Left lung (tissue), 10 donors: ENCODE measurements around the gene MBTPS1. TPM values are rescaled to one million over a fixed set of nuclear protein-coding genes. Genes with fewer than 3 reads are reported as not detected.

Source experiments
- ATAC-seq: fragments of 200-7000 bp; cut with Tn5 transposase; one replicate; pipeline ENCODE4 v1.9.1; 2020; ENCODE audit warnings: moderate library complexity
- DNase-seq, 4 donors: peaks; one replicate each; pipeline ENCODE4 v3.0.0-alpha.2; 2013 to 2020
- H3K27ac ChIP-seq, 2 donors: fragments of 200-600 bp; sonication (generic) in 1 of 2; one replicate each; pipeline versions ENCODE4 v1.5.0 to v1.8.0; 2020 to 2021
- H3K27me3 ChIP-seq, 2 donors: fragments of 200-600 bp; sonication (generic) in 1 of 2; one replicate each; pipeline versions ENCODE4 v1.5.0 to v1.8.0; 2020 to 2021
- H3K36me3 ChIP-seq, 2 donors: fragments of 200-600 bp; sonication (generic) in 1 of 2; one replicate each; pipeline versions ENCODE4 v1.5.0 to v1.8.0; 2020 to 2021
- H3K4me1 ChIP-seq, 2 donors: fragments of 200-600 bp; one replicate each; pipeline ENCODE4 v1.8.0; 2021
- H3K4me3 ChIP-seq, 2 donors: fragments of 200-600 bp; sonication (generic) in 1 of 2; one replicate each; pipeline versions ENCODE4 v1.5.0 to v1.8.0; 2020 to 2021; ENCODE audit warnings: mild to moderate bottlenecking in 1 of 2
- H3K9me3 ChIP-seq, 2 donors: fragments of 200-600 bp; sonication (generic) in 1 of 2; one replicate each; pipeline versions ENCODE4 v1.5.0 to v1.8.0; 2020 to 2021
- CTCF ChIP-seq, 2 donors: fragments of 200-600 bp; sonication (generic) in 1 of 2; IDR thresholded peaks; one replicate each; pipeline versions ENCODE4 v1.5.0 to v1.8.0; 2021; ENCODE audit warnings: antibody characterized with exemption in 2 of 2
- intact Hi-C, 2 donors: fragments of 100-400 bp; cut with DNase I; formaldehyde crosslinking; loops; one replicate each; pipeline versions ENCODE4 v1.11.2 to v1.14.2; 2022
- polyA plus RNA-seq, 6 donors: library from polyadenylated mRNA; unstranded; fragments of 120-200 nt; gene quantifications; one replicate each; pipeline ENCODE4 v1.2.1, GENCODE V29; 2013; ENCODE audit not compliant: insufficient read length in 6 of 6
- total RNA-seq, 2 donors: library from RNA; stranded (reverse); fragmentation: NEBNext Ultra II Directional; extraction: Animal tissue kit (Norgen Biotek cat#: 25700); gene quantifications; one replicate each; pipeline ENCODE4 v1.2.1, GENCODE V29; 2021
- donor health status: DM: no; HTN: yes; CAD: no.
- donor health status: DM: no; HTN: no; CAD: no.

Gene MBTPS1
- total and polyA plus RNA-seq, 8 donors: 86.4 to 121 (median 116) TPM

DNA sequence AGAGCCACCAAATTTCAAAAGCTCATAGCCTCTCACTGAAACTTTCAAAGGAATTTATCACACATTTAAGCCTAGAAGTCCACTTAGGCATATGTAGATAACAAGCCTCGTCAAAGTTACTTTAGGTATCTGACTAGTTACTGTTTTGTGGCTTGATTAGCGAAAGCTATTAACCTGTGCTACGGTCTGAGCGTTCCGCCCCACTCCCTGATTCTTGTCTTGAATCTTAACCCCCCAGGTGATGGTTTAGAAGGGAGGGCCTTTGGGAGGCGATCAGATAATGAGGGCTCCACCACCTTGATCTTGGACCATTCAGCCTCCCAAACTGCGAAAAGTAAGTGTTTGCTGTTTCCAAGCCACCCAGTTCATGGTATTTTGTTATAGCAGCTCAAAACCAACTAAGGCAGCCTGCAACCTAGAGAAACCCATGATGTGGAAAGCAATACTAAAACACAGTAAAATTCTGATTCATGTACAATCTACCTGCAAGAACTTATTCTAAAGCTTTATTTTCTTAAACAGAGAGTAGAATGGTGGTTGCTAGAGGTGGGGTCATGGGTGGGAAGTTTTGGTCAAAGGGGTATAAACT, 21.1 kb upstream of the MBTPS1 start:
- TF ChIP-seq CTCF (IDR thresholded peaks at IDR 0.05): no peak
- Histone ChIP-seq H3K4me1 (peaks cover 0 to 10% of the 10 kb centered on the region in 2 donors), H3K27ac (peak overlapping the region in 1 of 2 donors; percentile 77), H3K36me3 (no peaks in the 10 kb centered on the region), H3K4me3 (no peak overlapping the region), H3K9me3 (no peaks in the 10 kb centered on the region), H3K27me3 (no peaks in the 10 kb centered on the region)
- ATAC-seq (no peak), DNase-seq (no peak)
- intact Hi-C loops: no loop called here

DNA sequence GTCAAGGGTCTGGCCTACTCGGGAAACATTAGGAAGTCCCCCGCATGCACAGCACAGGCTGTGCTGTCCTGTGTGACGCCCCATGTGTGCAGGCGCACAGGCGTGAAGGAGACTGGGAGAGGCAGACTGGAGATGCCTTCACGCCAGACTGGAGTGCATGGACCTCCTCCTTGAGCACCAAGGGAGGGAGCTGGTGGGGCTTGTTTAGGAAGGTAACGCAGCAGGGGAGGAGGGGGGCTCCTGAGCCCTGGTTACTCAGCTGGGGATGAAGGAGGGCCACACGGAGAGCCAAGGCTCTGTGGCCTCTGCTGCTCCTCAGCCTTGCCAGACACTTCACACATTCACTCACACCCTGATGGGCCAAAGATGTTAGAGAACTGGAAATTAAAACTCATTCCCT, 20.5 kb upstream of the MBTPS1 start:
- no peak overlapping the region for H3K27ac ChIP-seq
- H3K4me1 ChIP-seq: peaks cover 0 to 10% of the 10 kb centered on the region in 2 donors
- intact Hi-C loops: no loop called here
- no peaks in the 10 kb centered on the region for H3K9me3 ChIP-seq
- no peak overlapping the region for H3K4me3 ChIP-seq
- ATAC-seq (no peak), DNase-seq (no peak)
- no peaks in the 10 kb centered on the region for H3K36me3 ChIP-seq
- no peaks in the 10 kb centered on the region for H3K27me3 ChIP-seq
- no peak for TF ChIP-seq CTCF (IDR thresholded peaks at IDR 0.05)

- Histone ChIP-seq H3K27me3 (no peaks in the 10 kb centered on the region), H3K9me3 (no peaks in the 10 kb centered on the region), H3K36me3 (no peaks in the 10 kb centered on the region), H3K27ac (no peak overlapping the region), H3K4me1 (peaks cover 0 to 10% of the 10 kb centered on the region in 2 donors), H3K4me3 (no peak overlapping the region)
- intact Hi-C loops: no loop called here
- TF ChIP-seq CTCF (IDR thresholded peaks at IDR 0.05): no peak
- DNase-seq (no peak), ATAC-seq (no peak)
These were observed 19.8 kb upstream of the MBTPS1 start for GRCh38 chr16:84136331-84137125.

- DNase-seq: no peak
- TF ChIP-seq CTCF (IDR thresholded peaks at IDR 0.05): no peak
These were observed 16.0 kb upstream of the MBTPS1 start for GRCh38 chr16:84132527-84133285.

DNA sequence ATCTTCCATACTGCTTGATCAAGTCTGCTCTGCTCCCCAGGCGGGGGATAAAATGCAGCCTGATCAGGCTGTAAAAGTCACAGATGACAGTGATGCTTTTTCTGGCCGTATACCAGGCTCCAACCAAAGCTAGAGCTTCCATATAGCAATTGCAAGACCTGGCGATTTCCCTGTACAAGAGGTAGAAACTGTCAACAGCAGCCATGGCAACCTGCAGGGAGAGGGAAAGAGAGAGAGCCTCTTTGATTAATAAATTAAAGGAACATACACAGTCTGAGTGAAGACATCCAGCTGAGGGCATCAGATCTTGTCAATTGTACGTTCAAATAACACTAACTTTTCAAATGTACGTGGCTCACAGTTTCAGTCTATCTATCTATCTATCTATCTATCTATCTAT, 14.4 kb upstream of the MBTPS1 start:
- DNase-seq (no peak), ATAC-seq (no peak)
- intact Hi-C loops: no loop called here
- TF ChIP-seq CTCF (IDR thresholded peaks at IDR 0.05): no peak
- Histone ChIP-seq H3K4me1 (no peaks in the 10 kb centered on the region), H3K27me3 (no peaks in the 10 kb centered on the region), H3K4me3 (no peak overlapping the region), H3K27ac (no peak overlapping the region), H3K9me3 (no peaks in the 10 kb centered on the region), H3K36me3 (peaks cover 3 to 32% of the 10 kb centered on the region in 2 donors)

More at GRCh38 chr16:84132527-84133285, 16.0 kb upstream of the MBTPS1 start:
- no peak overlapping the region for H3K27ac ChIP-seq
- no peaks in the 10 kb centered on the region for H3K27me3 ChIP-seq
- H3K9me3 ChIP-seq: no peaks in the 10 kb centered on the region
- intact Hi-C loops: no loop called here
- ATAC-seq: no peak
- no peak overlapping the region for H3K4me3 ChIP-seq
- H3K4me1 ChIP-seq: no peaks in the 10 kb centered on the region
- H3K36me3 ChIP-seq: peaks cover 0 to 32% of the 10 kb centered on the region in 2 donors
